ENCODE measurements around the gene CDK14. TPM values are rescaled to one million over a fixed set of nuclear protein-coding genes. Genes with fewer than 3 reads are reported as not detected.

Gene CDK14
- total RNA-seq, 2 donors from 2014 or later: 8.7 to 13.4 TPM

- H3K27ac Mint-ChIP-seq: no peak overlapping the region
- no peak overlapping the region for H3K9ac ChIP-seq (ENCODE audit: extremely low read depth, low read length, poor library complexity, severe bottlenecking)
- no peaks in the 10 kb centered on the region for H3K36me3 Mint-ChIP-seq (ENCODE audit: low read depth)
- no peaks in the 10 kb centered on the region for H3K9me3 ChIP-seq (ENCODE audit: control insufficient read depth, low read length)
- TF ChIP-seq CTCF (conservative IDR thresholded peaks at IDR 0.05): no peak
- no peak overlapping the region for H3K27ac ChIP-seq (ENCODE audit: low read depth, low read length)
- no peaks in the 10 kb centered on the region for H3K4me1 ChIP-seq (ENCODE audit: control insufficient read depth, insufficient read depth, low read length)
- H3K36me3 ChIP-seq (ENCODE audit: control insufficient read depth, insufficient read depth, low read length): no peaks in the 10 kb centered on the region
- H3K27me3 ChIP-seq (ENCODE audit: control insufficient read depth, insufficient read depth, low read length, poor library complexity, severe bottlenecking): no peaks in the 10 kb centered on the region
- H3K9me3 Mint-ChIP-seq: peaks cover 7% of the 10 kb centered on the region
- H3K4me3 ChIP-seq (ENCODE audit: low read length): no peak overlapping the region
- H3K27me3 Mint-ChIP-seq (ENCODE audit: insufficient read depth): no peaks in the 10 kb centered on the region
- no peak overlapping the region for H3K4me3 Mint-ChIP-seq
- 81 to 88% methylated on average over 2 to 4 of the region's 5 CpGs for WGBS, 2 experiments (ENCODE audit: insufficient coverage in 1 of 2, insufficient read length in 1 of 2)
- H3K4me1 Mint-ChIP-seq: no peaks in the 10 kb centered on the region
- no peak for DNase-seq
These were observed 587.0 kb downstream of the CDK14 start for GRCh38 chr7:91182819-91183764.

- H3K9me3 ChIP-seq (ENCODE audit: control insufficient read depth, low read length): no peaks in the 10 kb centered on the region
- no peaks in the 10 kb centered on the region for H3K27me3 Mint-ChIP-seq (ENCODE audit: insufficient read depth)
- DNase-seq: no peak
- no peaks in the 10 kb centered on the region for H3K36me3 ChIP-seq (ENCODE audit: control insufficient read depth, insufficient read depth, low read length)
- no peaks in the 10 kb centered on the region for H3K4me1 Mint-ChIP-seq
- no peaks in the 10 kb centered on the region for H3K4me1 ChIP-seq (ENCODE audit: control insufficient read depth, insufficient read depth, low read length)
- no peaks in the 10 kb centered on the region for H3K9me3 Mint-ChIP-seq
- WGBS, 2 experiments (ENCODE audit: insufficient coverage in 1 of 2, insufficient read length in 1 of 2): 97% methylated on average over 2 of the region's 2 CpGs; no CpG with 5 or more reads in 1 of the 2 experiments
- no peaks in the 10 kb centered on the region for H3K36me3 Mint-ChIP-seq (ENCODE audit: low read depth)
- TF ChIP-seq CTCF (conservative IDR thresholded peaks at IDR 0.05): no peak
- H3K4me3 Mint-ChIP-seq: no peak overlapping the region
- no peaks in the 10 kb centered on the region for H3K27me3 ChIP-seq (ENCODE audit: control insufficient read depth, insufficient read depth, low read length, poor library complexity, severe bottlenecking)
- H3K9ac ChIP-seq (ENCODE audit: extremely low read depth, low read length, poor library complexity, severe bottlenecking): no peak overlapping the region
- H3K4me3 ChIP-seq (ENCODE audit: low read length): no peak overlapping the region
- no peak overlapping the region for H3K27ac Mint-ChIP-seq
- H3K27ac ChIP-seq (ENCODE audit: low read depth, low read length): no peak overlapping the region
These were observed 589.6 kb downstream of the CDK14 start for GRCh38 chr7:91185771-91186170.

GRCh38 chr7:91187061-91187460 lies 590.9 kb downstream of the CDK14 start:
- no peaks in the 10 kb centered on the region for H3K9me3 Mint-ChIP-seq
- 93 to 100% methylated on average over 2 of the region's 2 CpGs for WGBS, 2 experiments (ENCODE audit: insufficient coverage in 1 of 2, insufficient read length in 1 of 2)

More at GRCh38 chr7:91187061-91187460, 590.9 kb downstream of the CDK14 start:
- Histone ChIP-seq H3K9me3 (ENCODE audit: control insufficient read depth, low read length) (no peaks in the 10 kb centered on the region), H3K9ac (ENCODE audit: extremely low read depth, low read length, poor library complexity, severe bottlenecking) (no peak overlapping the region), H3K4me3 (ENCODE audit: low read length) (no peak overlapping the region), H3K27ac (ENCODE audit: low read depth, low read length) (no peak overlapping the region), H3K36me3 (ENCODE audit: control insufficient read depth, insufficient read depth, low read length) (no peaks in the 10 kb centered on the region), H3K27me3 (ENCODE audit: control insufficient read depth, insufficient read depth, low read length, poor library complexity, severe bottlenecking) (no peaks in the 10 kb centered on the region), H3K4me1 (ENCODE audit: control insufficient read depth, insufficient read depth, low read length) (no peaks in the 10 kb centered on the region)
- no peak for DNase-seq
- Mint-ChIP-seq H3K27ac (no peak overlapping the region), H3K4me3 (no peak overlapping the region), H3K36me3 (ENCODE audit: low read depth) (no peaks in the 10 kb centered on the region), H3K4me1 (no peaks in the 10 kb centered on the region), H3K27me3 (ENCODE audit: insufficient read depth) (no peaks in the 10 kb centered on the region)
- no peak for TF ChIP-seq CTCF (conservative IDR thresholded peaks at IDR 0.05)
